ENCODE data around the gene NUAK2.

Gene NUAK2

DNA sequence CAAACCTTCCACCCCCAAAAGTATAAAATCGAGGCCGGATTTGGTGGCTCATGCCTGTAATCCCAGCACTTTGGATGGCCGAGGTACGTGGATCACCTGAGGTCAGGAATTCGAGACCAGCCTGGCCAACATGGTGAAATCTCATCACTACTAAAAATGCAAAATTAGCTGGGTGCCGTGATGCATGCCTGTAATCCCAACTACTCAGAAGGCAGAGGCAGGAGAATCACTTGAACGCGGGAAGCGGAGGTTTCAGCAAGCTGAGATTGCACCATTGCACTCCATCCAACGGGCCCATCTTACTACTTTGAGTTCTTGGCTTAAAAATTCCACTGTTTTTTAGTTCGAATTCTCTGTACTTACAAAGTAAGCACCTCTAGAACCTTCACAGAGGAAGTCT lies 24.2 kb upstream of the NUAK2 start:
- TF ChIP-seq POU6F1 (CRISPR knock-in tag; IDR thresholded peaks at IDR 0.05; ENCODE audit: borderline replicate concordance, low read depth) (no peak), ZFP30 (CRISPR knock-in tag; IDR thresholded peaks at IDR 0.05) (no peak), ZFP3 (CRISPR knock-in tag; IDR thresholded peaks at IDR 0.05) (no peak), ZNF8 (CRISPR knock-in tag; IDR thresholded peaks at IDR 0.05) (no peak), GLIS3 (CRISPR knock-in tag; IDR thresholded peaks at IDR 0.05) (no peak), TCF4 (CRISPR knock-in tag; IDR thresholded peaks at IDR 0.05; ENCODE audit: borderline replicate concordance) (no peak), RARB (CRISPR knock-in tag; IDR thresholded peaks at IDR 0.05) (no peak), SNAI2 (CRISPR knock-in tag; IDR thresholded peaks at IDR 0.05) (no peak), ISL1 (CRISPR knock-in tag; IDR thresholded peaks at IDR 0.05) (no peak), ZNF565 (CRISPR knock-in tag; conservative IDR thresholded peaks at IDR 0.05; ENCODE audit: low read depth) (no peak), ZC3H10 (CRISPR knock-in tag; IDR thresholded peaks at IDR 0.05) (no peak)
- TF ChIP-seq, protein P1, sequence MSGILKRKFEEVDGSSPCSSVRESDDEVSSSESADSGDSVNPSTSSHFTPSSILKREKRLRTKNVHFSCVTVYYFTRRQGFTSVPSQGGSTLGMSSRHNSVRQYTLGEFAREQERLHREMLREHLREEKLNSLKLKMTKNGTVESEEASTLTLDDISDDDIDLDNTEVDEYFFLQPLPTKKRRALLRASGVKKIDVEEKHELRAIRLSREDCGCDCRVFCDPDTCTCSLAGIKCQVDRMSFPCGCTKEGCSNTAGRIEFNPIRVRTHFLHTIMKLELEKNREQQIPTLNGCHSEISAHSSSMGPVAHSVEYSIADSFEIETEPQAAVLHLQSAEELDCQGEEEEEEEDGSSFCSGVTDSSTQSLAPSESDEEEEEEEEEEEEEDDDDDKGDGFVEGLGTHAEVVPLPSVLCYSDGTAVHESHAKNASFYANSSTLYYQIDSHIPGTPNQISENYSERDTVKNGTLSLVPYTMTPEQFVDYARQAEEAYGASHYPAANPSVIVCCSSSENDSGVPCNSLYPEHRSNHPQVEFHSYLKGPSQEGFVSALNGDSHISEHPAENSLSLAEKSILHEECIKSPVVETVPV (CRISPR knock-in tag; IDR thresholded peaks at IDR 0.05): no peak
- TF ChIP-seq, protein P2, sequence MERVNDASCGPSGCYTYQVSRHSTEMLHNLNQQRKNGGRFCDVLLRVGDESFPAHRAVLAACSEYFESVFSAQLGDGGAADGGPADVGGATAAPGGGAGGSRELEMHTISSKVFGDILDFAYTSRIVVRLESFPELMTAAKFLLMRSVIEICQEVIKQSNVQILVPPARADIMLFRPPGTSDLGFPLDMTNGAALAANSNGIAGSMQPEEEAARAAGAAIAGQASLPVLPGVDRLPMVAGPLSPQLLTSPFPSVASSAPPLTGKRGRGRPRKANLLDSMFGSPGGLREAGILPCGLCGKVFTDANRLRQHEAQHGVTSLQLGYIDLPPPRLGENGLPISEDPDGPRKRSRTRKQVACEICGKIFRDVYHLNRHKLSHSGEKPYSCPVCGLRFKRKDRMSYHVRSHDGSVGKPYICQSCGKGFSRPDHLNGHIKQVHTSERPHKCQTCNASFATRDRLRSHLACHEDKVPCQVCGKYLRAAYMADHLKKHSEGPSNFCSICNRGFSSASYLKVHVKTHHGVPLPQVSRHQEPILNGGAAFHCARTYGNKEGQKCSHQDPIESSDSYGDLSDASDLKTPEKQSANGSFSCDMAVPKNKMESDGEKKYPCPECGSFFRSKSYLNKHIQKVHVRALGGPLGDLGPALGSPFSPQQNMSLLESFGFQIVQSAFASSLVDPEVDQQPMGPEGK (CRISPR knock-in tag; IDR thresholded peaks at IDR 0.05; ENCODE audit: borderline replicate concordance): no peak
- TF ChIP-seq, protein P3, sequence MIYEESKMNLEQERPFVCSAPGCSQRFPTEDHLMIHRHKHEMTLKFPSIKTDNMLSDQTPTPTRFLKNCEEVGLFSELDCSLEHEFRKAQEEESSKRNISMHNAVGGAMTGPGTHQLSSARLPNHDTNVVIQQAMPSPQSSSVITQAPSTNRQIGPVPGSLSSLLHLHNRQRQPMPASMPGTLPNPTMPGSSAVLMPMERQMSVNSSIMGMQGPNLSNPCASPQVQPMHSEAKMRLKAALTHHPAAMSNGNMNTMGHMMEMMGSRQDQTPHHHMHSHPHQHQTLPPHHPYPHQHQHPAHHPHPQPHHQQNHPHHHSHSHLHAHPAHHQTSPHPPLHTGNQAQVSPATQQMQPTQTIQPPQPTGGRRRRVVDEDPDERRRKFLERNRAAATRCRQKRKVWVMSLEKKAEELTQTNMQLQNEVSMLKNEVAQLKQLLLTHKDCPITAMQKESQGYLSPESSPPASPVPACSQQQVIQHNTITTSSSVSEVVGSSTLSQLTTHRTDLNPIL (CRISPR knock-in tag; IDR thresholded peaks at IDR 0.05; ENCODE audit: low read depth): no peak
- TF ChIP-seq, protein P4, sequence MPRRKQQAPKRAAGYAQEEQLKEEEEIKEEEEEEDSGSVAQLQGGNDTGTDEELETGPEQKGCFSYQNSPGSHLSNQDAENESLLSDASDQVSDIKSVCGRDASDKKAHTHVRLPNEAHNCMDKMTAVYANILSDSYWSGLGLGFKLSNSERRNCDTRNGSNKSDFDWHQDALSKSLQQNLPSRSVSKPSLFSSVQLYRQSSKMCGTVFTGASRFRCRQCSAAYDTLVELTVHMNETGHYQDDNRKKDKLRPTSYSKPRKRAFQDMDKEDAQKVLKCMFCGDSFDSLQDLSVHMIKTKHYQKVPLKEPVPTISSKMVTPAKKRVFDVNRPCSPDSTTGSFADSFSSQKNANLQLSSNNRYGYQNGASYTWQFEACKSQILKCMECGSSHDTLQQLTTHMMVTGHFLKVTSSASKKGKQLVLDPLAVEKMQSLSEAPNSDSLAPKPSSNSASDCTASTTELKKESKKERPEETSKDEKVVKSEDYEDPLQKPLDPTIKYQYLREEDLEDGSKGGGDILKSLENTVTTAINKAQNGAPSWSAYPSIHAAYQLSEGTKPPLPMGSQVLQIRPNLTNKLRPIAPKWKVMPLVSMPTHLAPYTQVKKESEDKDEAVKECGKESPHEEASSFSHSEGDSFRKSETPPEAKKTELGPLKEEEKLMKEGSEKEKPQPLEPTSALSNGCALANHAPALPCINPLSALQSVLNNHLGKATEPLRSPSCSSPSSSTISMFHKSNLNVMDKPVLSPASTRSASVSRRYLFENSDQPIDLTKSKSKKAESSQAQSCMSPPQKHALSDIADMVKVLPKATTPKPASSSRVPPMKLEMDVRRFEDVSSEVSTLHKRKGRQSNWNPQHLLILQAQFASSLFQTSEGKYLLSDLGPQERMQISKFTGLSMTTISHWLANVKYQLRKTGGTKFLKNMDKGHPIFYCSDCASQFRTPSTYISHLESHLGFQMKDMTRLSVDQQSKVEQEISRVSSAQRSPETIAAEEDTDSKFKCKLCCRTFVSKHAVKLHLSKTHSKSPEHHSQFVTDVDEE (CRISPR knock-in tag; IDR thresholded peaks at IDR 0.05): no peak
- ATAC-seq: no peak

- peak; percentile 67 for ATAC-seq
- TF ChIP-seq PPARA (CRISPR knock-in tag; IDR thresholded peaks at IDR 0.05; ENCODE audit: borderline replicate concordance) (no peak), TCF4 (CRISPR knock-in tag; IDR thresholded peaks at IDR 0.05; ENCODE audit: borderline replicate concordance) (no peak), OSR1 (CRISPR knock-in tag; IDR thresholded peaks at IDR 0.05) (no peak), POU6F1 (CRISPR knock-in tag; IDR thresholded peaks at IDR 0.05; ENCODE audit: borderline replicate concordance, low read depth) (no peak), ZFP3 (CRISPR knock-in tag; IDR thresholded peaks at IDR 0.05) (no peak), TOX (CRISPR knock-in tag; IDR thresholded peaks at IDR 0.05; ENCODE audit: borderline replicate concordance) (no peak), ZNF565 (CRISPR knock-in tag; conservative IDR thresholded peaks at IDR 0.05; ENCODE audit: low read depth) (no peak), CSDC2 (CRISPR knock-in tag; IDR thresholded peaks at IDR 0.05) (no peak), ESRRG (CRISPR knock-in tag; IDR thresholded peaks at IDR 0.05) (no peak), ISL1 (CRISPR knock-in tag; IDR thresholded peaks at IDR 0.05) (no peak), ZC3H10 (CRISPR knock-in tag; IDR thresholded peaks at IDR 0.05) (no peak)
- TF ChIP-seq, protein P2 (CRISPR knock-in tag; IDR thresholded peaks at IDR 0.05; ENCODE audit: borderline replicate concordance): no peak
- TF ChIP-seq, protein P3 (CRISPR knock-in tag; IDR thresholded peaks at IDR 0.05; ENCODE audit: low read depth): no peak
These were observed 22.8 kb upstream of the NUAK2 start for GRCh38 chr1:205344066-205344928.

Measured in SK-N-SH treated with all-trans-retinoic acid at 6 μM for 48 hours (cell line).